Activated gamma-delta T cell treated with anti-CD3 and anti-CD28 coated beads, Interleukin-2, amount 50 U/mL, for 16 hours (primary cell): Measurements from ENCODE around the gene DLK2.

ENCODE experiments used
- DNase-seq: peaks from one replicate; pipeline ENCODE4 v3.0.0-alpha.2; 2020; ENCODE audit warnings: low read depth

DLK2 gene

DNA sequence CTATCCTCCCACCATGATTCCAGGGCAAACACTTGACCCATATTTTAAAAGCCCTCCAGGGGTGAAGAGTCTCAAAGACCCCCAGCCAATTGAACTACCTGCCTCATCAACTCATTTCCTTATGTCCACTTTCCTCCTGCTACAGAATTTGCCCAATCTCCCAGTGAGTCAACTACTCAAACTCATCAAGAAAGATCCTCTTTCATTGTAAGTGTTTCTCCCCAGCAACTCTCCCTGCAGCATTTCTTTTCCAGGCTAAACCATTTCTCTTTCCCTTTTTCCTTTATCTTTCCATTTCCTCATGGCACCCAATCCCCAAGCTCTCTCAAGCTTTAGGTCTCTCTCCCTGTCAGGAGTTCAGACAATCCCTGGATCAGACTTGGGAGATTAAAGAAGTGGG lies 1.5 kb downstream of the DLK2 start:
- no peak for DNase-seq

- DNase-seq = no peak
Measured at GRCh38 chr6:43452896-43453295, 2.5 kb downstream of the DLK2 start.

GRCh38 chr6:43451939-43452338 lies 3.4 kb downstream of the DLK2 start:
- no peak for DNase-seq

- DNase-seq = no peak
Measured at GRCh38 chr6:43451348-43451747, 4.0 kb downstream of the DLK2 start.

DNA sequence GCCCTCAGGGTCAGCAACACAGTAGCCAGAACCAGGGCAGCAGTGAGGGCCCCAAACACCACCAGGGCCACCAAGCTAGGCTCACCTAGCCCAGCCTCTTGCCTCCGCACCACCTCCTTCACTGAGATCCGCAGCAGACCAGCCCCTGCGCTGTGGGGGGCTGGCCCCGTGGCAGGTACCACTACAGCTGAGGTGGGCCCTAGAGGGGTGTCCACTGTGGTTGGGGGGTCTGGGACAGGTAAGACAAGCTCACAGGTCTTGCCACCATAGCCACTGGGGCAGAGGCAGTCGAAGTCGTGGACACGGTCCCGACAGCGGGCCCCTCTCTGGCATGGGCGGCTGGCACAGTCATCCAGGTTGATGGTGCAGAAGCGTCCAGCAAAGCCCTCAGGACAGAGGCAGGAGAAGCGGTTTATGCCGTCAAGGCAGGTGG lies 4.6 kb downstream of the DLK2 start:
- no peak for DNase-seq

GRCh38 chr6:43448916-43449315 lies 6.4 kb downstream of the DLK2 start:
- no peak for DNase-seq

- DNase-seq = no peak
Measured at GRCh38 chr6:43447604-43448003, 7.7 kb downstream of the DLK2 start.

GRCh38 chr6:43445576-43445975 lies 9.8 kb downstream of the DLK2 start:
- DNase-seq = no peak

GRCh38 chr6:43444582-43444981 lies 10.8 kb downstream of the DLK2 start:
- DNase-seq = no peak

DNA sequence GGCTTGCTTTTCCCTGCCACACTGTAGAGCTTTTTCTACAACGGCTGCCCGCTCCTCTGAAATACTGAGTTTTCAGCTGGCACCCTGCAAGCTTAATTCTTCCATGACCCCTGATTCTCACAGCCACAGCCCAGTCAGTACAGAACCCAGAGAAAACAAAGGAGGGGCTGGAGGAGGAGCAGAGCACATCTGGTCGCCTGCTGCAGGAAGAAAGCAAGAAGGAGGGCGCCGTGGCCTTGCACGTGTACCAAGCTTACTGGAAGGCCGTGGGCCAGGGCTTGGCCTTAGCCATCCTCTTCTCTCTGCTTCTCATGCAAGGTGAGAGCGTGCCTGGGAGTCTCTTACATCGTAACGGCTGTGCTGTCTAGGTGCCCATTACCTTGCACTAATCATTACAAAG lies 11.3 kb downstream of the DLK2 start:
- DNase-seq = no peak

GRCh38 chr6:43442935-43443334 lies 12.4 kb downstream of the DLK2 start:
- DNase-seq = no peak

DNA sequence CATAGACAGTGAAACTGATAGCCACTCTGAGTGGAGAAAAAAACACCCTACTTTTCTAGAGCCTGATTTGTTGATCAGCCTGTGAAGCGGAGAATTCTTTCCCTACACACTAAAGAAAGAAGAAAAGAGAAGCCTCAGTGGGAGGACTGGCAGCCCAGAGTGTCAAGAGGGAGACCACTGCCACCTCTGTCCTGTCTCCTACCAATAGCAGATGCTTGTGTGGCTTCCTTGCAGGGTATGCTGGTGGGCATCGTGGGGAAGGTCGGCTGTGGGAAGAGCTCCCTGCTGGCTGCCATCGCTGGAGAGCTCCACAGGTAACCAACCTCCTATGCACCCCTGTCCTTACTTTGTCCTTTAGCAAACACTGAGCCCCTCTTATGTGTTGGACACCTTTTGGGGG lies 17.6 kb downstream of the DLK2 start:
- DNase-seq = no peak

- DNase-seq = no peak
Measured at GRCh38 chr6:43436577-43437282, 18.6 kb downstream of the DLK2 start.

DNA sequence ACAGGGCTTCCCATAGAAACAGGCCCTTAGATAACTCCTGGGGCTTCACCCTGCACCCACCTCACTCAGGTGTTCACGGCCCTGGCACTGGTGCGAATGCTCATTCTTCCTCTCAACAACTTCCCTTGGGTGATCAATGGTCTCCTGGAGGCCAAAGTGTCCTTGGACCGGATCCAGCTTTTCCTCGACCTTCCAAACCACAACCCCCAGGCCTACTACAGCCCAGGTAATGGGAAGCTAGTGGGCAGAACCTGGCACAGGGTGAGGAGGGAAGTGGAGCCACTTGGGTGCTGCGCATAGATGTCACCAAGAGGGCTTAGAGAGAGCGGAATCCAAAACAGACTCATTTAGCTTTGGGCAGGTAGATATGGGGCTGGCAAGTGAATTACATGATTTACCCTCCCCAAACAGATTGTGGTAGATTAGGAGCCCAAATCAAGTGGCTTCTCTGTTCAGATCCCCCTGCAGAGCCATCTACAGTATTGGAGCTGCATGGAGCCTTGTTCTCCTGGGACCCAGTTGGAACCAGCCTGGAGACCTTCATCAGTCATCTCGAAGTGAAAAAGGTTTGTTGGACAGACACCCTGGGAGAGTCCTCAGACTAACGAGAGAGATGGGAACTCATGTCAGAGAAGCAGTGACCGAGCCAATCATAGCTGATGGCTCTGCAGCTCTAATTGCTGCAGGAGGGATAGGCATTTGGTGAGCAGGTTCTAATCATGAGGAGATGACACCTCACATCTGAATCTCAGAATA lies 19.5 kb downstream of the DLK2 start:
- DNase-seq = no peak

DNA sequence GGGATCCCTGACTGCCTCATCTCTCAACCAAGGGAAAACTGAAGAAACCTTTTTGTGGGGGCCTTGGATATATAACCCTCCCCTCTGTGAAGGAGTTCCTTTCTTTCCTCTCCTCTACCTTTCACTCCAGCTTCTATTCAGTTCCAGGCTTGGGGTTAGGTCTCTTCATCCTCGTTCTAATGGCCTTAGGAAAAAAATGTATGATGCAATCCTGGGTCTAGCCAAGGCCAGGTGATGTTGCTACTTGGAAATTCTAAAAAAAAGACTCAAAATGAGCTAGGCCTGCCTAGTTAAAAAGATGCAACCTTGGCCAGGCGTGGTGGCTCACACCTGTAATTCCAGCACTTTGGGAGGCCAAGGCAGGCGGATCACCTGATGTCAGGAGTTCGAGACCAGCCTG lies 20.4 kb downstream of the DLK2 start:
- DNase-seq = no peak

DNA sequence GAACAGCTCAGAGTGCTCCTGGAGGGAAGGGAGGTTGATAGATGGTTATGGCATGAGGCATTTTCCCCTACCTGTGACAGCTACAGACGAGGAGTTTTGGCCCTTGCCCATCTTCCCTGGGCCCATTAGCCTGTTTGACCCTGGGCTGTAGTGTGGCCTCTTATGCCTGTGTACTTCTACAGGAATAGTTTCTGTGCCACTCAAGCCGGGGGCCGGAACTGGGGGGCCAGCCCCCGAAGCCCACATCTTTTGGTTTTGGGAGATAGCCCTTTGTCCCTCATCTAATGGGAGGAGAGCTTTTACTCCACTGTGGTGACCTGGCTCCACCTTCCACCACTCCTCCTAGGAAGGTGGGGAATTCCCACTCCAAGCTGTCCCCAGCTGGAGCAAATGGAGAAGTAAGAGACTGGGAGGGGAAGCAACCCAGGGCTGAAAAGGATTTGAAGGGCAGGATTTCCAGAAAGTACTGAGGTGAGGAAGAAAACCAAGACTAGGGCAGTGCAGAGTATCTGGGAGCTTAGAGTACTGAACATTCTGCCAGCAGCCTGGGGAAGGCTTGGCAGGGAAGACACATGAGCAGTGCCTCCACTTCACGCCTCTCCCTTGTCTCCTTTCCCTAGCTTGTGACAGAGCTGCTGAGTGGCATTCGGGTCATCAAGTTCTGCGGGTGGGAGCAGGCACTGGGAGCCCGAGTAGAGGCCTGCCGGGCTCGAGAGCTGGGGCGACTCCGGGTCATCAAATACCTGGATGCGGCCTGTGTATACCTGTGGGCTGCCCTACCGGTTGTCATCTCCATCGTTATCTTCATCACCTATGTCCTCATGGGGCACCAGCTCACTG lies 21.1 kb downstream of the DLK2 start:
- DNase-seq = no peak

DNA sequence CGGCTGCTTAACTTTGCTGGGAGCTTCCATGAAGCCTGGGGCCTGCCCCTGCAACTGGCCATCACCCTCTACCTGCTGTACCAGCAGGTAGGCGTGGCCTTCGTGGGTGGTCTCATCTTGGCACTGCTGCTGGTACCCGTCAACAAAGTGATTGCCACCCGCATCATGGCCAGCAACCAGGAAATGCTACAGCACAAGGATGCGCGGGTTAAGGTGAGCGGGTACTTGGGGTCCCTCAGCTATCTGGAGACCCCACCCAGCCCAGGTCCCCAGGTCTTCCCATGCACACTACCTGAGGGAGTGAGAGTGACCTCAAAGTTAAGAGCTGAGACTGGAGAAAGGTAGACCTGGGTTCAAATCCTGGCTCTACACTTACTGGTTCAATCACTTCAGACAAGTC lies 22.2 kb downstream of the DLK2 start:
- DNase-seq = no peak

DNA sequence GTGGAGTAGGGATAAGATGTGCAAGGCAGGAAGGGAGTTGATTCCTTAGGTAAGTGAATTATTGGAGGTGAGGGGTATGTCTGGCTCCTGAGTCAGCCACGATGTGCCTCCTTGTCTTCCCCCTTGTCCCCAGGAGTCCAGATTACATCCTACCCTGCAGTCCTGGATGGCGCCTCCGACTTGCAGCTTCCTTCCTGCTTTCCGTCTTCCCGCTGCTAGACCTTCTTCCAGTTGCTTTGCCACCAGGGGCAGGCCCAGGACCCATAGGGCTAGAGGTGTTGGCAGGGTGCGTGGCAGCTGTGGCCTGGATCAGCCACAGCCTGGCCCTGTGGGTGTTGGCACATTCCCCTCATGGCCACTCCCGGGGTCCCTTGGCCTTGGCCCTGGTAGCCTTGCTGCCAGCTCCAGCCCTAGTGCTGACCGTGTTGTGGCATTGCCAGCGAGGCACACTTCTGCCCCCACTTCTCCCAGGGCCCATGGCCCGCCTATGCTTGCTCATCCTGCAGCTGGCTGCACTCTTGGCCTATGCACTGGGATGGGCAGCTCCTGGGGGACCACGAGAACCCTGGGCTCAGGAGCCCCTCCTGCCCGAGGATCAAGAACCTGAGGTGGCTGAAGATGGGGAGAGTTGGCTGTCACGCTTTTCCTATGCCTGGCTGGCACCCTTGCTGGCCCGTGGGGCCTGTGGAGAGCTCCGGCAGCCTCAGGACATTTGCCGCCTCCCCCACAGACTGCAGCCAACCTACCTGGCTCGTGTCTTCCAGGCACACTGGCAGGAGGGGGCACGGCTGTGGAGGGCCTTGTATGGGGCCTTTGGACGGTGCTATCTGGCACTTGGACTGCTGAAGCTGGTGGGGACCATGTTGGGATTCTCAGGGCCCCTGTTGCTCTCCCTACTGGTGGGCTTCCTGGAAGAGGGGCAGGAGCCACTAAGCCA lies 23.1 kb downstream of the DLK2 start:
- DNase-seq = no peak

DNA sequence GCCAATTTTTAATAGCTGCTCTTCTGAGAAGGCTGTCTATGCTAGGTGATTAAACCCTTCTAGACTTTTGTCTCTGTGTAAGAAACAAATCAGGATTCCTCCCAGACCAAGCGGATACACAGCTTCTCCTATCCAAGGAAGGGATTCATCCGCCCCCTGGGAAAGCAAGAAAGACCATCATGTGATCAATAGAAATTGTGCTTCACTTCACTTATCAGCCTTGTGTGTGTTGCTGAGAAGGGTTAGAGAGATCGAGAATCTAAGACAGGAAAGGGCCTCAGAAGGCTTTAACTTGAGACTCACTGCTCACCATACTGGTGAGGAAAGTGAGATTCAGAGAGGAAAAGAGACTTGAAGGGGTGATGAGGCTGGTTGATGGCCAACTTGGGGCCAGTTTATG lies 26.5 kb downstream of the DLK2 start:
- DNase-seq = no peak

DNA sequence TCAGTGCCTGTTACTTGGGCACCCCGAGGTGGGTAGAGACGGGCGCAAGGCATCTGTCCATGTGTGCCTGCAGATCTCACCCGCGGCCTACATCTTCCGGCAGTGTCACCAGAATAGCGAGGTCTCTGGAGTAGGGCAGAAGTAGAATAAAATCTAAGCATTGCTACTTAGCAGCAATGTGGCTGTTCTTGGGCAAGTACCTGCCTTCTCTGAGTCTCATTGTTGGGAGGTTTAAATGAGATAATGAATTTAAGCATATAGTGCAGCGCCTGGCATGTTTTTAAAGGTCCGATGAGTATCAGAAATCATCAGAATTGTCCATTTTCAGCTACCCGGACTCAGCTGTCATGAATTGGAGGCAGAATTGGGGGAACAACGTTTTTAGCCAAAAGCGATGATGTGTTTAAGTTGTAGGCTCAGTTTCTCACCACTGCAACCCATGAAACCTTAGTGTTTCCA lies 27.2 kb downstream of the DLK2 start:
- DNase-seq = no peak

DNA sequence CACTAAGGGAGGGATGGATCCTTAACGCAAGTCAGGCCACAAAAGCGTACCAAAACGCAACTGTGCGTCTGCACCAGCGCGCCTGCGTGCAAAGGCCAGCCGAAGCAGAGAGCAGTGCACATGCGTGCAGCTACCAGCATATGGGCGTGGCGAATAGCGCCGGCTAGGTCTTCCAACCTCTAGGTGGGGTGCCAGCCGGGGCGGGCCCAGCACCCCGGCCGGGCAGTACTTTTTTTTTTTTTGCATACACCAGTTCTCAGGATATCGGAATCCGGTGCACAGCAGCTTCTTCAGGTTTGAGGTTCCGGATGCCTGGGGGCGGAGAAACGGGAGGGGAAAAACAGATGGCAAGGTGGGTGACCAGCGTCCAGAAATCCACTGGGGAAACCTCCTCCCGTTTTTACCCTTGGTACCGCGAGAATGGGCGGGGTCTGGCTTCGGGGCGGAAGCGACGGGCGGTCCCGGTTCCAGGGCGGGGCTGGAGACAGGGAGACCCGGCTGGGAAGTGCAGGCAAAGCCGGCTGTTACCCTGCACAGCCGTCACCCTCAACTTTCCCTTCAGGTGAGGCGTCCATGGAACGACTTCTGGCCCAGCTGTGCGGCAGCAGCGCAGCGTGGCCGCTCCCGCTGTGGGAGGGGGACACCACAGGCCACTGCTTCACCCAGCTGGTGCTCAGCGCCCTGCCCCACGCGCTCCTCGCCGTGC lies 27.8 kb downstream of the DLK2 start, which contains the start of gene ABCC10:
ABCC10 (plus strand) TSS at position 136 of the 706 bp plus-strand sequence; CDS start at position 574, 438 bp downstream.
- peak; percentile 89 for DNase-seq
